Measurements from ENCODE around the gene ADGRE3.
"Not testable (repeated sequence)": the region's sequence is repeated elsewhere in the genome, so short reads cannot be mapped to it uniquely, and the experiment has no call there.

- not testable (repeated sequence) for TF ChIP-seq POLR2AphosphoS5 (IDR thresholded peaks at IDR 0.05; ENCODE audit: low read depth, low read length); FOSL1 (IDR thresholded peaks at IDR 0.05; ENCODE audit: insufficient read depth, low read depth, low read length); BRCA1 (IDR thresholded peaks at IDR 0.05; ENCODE audit: low read depth, low read length); POLR2A (IDR thresholded peaks at IDR 0.05; ENCODE audit: control extremely low read depth in 1 of 2, low read depth in 2 of 2, low read length in 2 of 2); ATF3 (IDR thresholded peaks at IDR 0.05; ENCODE audit: insufficient read depth, low read depth, low read length); EGR1 (IDR thresholded peaks at IDR 0.05; ENCODE audit: borderline replicate concordance, low read depth, low read length)
- TF ChIP-seq, protein P1, sequence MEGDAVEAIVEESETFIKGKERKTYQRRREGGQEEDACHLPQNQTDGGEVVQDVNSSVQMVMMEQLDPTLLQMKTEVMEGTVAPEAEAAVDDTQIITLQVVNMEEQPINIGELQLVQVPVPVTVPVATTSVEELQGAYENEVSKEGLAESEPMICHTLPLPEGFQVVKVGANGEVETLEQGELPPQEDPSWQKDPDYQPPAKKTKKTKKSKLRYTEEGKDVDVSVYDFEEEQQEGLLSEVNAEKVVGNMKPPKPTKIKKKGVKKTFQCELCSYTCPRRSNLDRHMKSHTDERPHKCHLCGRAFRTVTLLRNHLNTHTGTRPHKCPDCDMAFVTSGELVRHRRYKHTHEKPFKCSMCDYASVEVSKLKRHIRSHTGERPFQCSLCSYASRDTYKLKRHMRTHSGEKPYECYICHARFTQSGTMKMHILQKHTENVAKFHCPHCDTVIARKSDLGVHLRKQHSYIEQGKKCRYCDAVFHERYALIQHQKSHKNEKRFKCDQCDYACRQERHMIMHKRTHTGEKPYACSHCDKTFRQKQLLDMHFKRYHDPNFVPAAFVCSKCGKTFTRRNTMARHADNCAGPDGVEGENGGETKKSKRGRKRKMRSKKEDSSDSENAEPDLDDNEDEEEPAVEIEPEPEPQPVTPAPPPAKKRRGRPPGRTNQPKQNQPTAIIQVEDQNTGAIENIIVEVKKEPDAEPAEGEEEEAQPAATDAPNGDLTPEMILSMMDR (IDR thresholded peaks at IDR 0.05; ENCODE audit: control extremely low read depth in 1 of 3, insufficient read depth in 1 of 3, low read depth in 1 of 3, low read length in 3 of 3) = not testable (repeated sequence)
- TF ChIP-seq, protein P2, sequence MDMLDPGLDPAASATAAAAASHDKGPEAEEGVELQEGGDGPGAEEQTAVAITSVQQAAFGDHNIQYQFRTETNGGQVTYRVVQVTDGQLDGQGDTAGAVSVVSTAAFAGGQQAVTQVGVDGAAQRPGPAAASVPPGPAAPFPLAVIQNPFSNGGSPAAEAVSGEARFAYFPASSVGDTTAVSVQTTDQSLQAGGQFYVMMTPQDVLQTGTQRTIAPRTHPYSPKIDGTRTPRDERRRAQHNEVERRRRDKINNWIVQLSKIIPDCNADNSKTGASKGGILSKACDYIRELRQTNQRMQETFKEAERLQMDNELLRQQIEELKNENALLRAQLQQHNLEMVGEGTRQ (IDR thresholded peaks at IDR 0.05; ENCODE audit: low read length) = not testable (repeated sequence)
Measured at GRCh38 chr19:14613399-14614098, 61.1 kb downstream of the ADGRE3 start.
